Common myeloid progenitor, CD34-positive (primary cell): ENCODE measurements around the gene FAM83C.

Experiments used
- CTCF ChIA-PET: fragments of 350-600 bp; sonication (Branson Sonifier 250); formaldehyde crosslinking; loops from one replicate; lab custom pipeline; 2021; ENCODE audit warnings: antibody characterized with exemption; lab: Charles Lee
- POLR2A ChIA-PET: fragments of 350-600 bp; sonication (Branson Sonifier 250); formaldehyde crosslinking; loops from one replicate; lab custom pipeline; 2021; ENCODE audit warnings: antibody characterized with exemption; lab: Charles Lee
- DNase-seq, 3 donors: peaks; one replicate each; pipeline versions ENCODE4 v3.0.0 to v3.0.0-alpha.2; 2013
- H3K27ac ChIP-seq, 2 experiments: 1 replicate in 1 of 2; 2 replicates in 1 of 2; pipeline ENCODE4 v1.7.0; 2013; ENCODE audit warnings: inconsistent platforms in 2 of 2, low read length in 2 of 2, mild to moderate bottlenecking in 2 of 2, low read depth in 1 of 2, moderate library complexity in 1 of 2; ENCODE audit not compliant: severe bottlenecking in 2 of 2, insufficient read depth in 1 of 2, poor library complexity in 1 of 2
- H3K27me3 ChIP-seq, 5 experiments: replicated peaks in 2 of 5; 1 replicate in 3 of 5; 2 replicates in 2 of 5; pipeline versions ENCODE4 v1.6.1 to v1.7.0; 2013; ENCODE audit warnings: low read length in 4 of 5, mild to moderate bottlenecking in 2 of 5, moderate library complexity in 2 of 5, inconsistent platforms in 1 of 5; ENCODE audit not compliant: insufficient read depth in 5 of 5, control insufficient read depth in 4 of 5
- H3K36me3 ChIP-seq, 4 experiments: 1 replicate in 2 of 4; 2 replicates in 2 of 4; pipeline versions ENCODE4 v1.6.1 to v1.7.0; 2013; ENCODE audit warnings: low read length in 3 of 4, control low read depth in 1 of 4, mild to moderate bottlenecking in 1 of 4; ENCODE audit not compliant: control insufficient read depth in 4 of 4, insufficient read depth in 4 of 4
- H3K4me1 ChIP-seq, 4 experiments: 1 replicate in 3 of 4; 2 replicates in 1 of 4; pipeline versions ENCODE4 v1.6.1 to v1.7.1; 2013; ENCODE audit warnings: low read length in 3 of 4, mild to moderate bottlenecking in 3 of 4, control low read depth in 1 of 4, inconsistent platforms in 1 of 4, moderate library complexity in 1 of 4; ENCODE audit not compliant: control insufficient read depth in 4 of 4, insufficient read depth in 4 of 4; ENCODE audit errors: control extremely low read depth in 1 of 4
- H3K4me3 ChIP-seq, 7 experiments: 1 replicate in 4 of 7; 2 replicates in 3 of 7; pipeline versions ENCODE4 v1.5.1 to v1.7.0; 2013; ENCODE audit warnings: mild to moderate bottlenecking in 7 of 7, low read length in 6 of 7, moderate library complexity in 6 of 7, inconsistent platforms in 2 of 7, low read depth in 2 of 7, control low read depth in 1 of 7; ENCODE audit not compliant: insufficient read depth in 4 of 7, control insufficient read depth in 1 of 7; ENCODE audit errors: extremely low read depth in 1 of 7
- H3K9me3 ChIP-seq, 5 experiments: 1 replicate in 4 of 5; 2 replicates in 1 of 5; pipeline versions ENCODE4 v1.6.1 to v1.7.1; 2013; ENCODE audit warnings: low read length in 4 of 5, mild to moderate bottlenecking in 2 of 5, inconsistent platforms in 1 of 5, low read depth in 1 of 5, moderate library complexity in 1 of 5; ENCODE audit not compliant: control insufficient read depth in 4 of 5, insufficient read depth in 2 of 5; ENCODE audit errors: control extremely low read depth in 1 of 5
- WGBS: methylation state at CpG from one replicate; pipeline ENCODE4 v1.1.5; 2013; ENCODE audit not compliant: insufficient coverage; 5-methylcytosine and 5-hydroxymethylcytosine counted together

Gene FAM83C

GRCh38 chr20:35333606-35334005 is 41.4 kb upstream of the FAM83C start:
- ChIA-PET POLR2A (no interaction called here), CTCF (no interaction called here)
- Histone ChIP-seq H3K27ac (no peak overlapping the region), H3K27me3 (no peaks in the 10 kb centered on the region), H3K36me3 (peaks cover 0 to 3% (median 0%) of the 10 kb centered on the region in 4 experiments), H3K9me3 (no peaks in the 10 kb centered on the region), H3K4me3 (no peak overlapping the region), H3K4me1 (no peaks in the 10 kb centered on the region)
- DNase-seq: no peak
- WGBS: 100% methylated on average over 3 of the region's 4 CpGs

- CTCF ChIA-PET: interaction anchor here (1.2 to 3.9 kb wide), 2 partner anchors 27 to 48 kb away, joined by 3 to 63 read pairs; partner anchors contain the start of gene EIF6
- H3K27ac ChIP-seq: no peak overlapping the region
- no peak overlapping the region for H3K4me3 ChIP-seq
- no peaks in the 10 kb centered on the region for H3K9me3 ChIP-seq
- POLR2A ChIA-PET: interaction anchor here (0.6 to 0.7 kb wide), 2 partner anchors 30 to 347 kb away, joined by 3 read pairs; no protein-coding TSS in a partner anchor
- no peaks in the 10 kb centered on the region for H3K27me3 ChIP-seq
- DNase-seq: no peak
- H3K4me1 ChIP-seq: no peaks in the 10 kb centered on the region
- 90% methylated on average over 4 of the region's 5 CpGs for WGBS
- peaks cover 0 to 6% (median 1%) of the 10 kb centered on the region in 4 experiments for H3K36me3 ChIP-seq
Observed at GRCh38 chr20:35332540-35333200, 40.4 kb upstream of the FAM83C start.

GRCh38 chr20:35329435-35330139 is 37.4 kb upstream of the FAM83C start:
- peaks cover 0 to under 1% (median 0%) of the 10 kb centered on the region in 5 experiments for H3K9me3 ChIP-seq
- peaks cover 0 to 8% (median 2%) of the 10 kb centered on the region in 4 experiments for H3K36me3 ChIP-seq
- H3K27me3 ChIP-seq: no peaks in the 10 kb centered on the region
- DNase-seq: peak; percentile 42 to 70 (median 58)
- WGBS: 75% methylated on average over 3 of the region's 4 CpGs
- peaks cover 0 to 5% (median 0%) of the 10 kb centered on the region in 4 experiments for H3K4me1 ChIP-seq
- no peak overlapping the region for H3K27ac ChIP-seq
- POLR2A ChIA-PET: interaction anchor here (1.0 kb wide), 1 partner anchor 26 kb away, joined by 3 read pairs; no protein-coding TSS in a partner anchor
- no peak overlapping the region for H3K4me3 ChIP-seq
- CTCF ChIA-PET: interaction anchor here (0.5 to 3.9 kb wide), 9 partner anchors 11 to 298 kb away, joined by 3 to 63 read pairs (median 4); no protein-coding TSS in a partner anchor

GRCh38 chr20:35328689-35329088 is 36.5 kb upstream of the FAM83C start:
- no peaks in the 10 kb centered on the region for H3K27me3 ChIP-seq
- H3K36me3 ChIP-seq: peaks cover 0 to 7% (median 2%) of the 10 kb centered on the region in 4 experiments
- POLR2A ChIA-PET: no interaction called here
- no peak overlapping the region for H3K4me3 ChIP-seq
- DNase-seq: no peak
- H3K9me3 ChIP-seq: peaks cover 0 to 1% (median 0%) of the 10 kb centered on the region in 5 experiments
- 100% methylated on average over 2 of the region's 4 CpGs for WGBS
- CTCF ChIA-PET: interaction anchor here (0.9 to 3.9 kb wide), 3 partner anchors 23 to 179 kb away, joined by 3 to 63 read pairs (median 3); no protein-coding TSS in a partner anchor
- H3K27ac ChIP-seq: no peak overlapping the region
- H3K4me1 ChIP-seq: peaks cover 0 to 5% (median 0%) of the 10 kb centered on the region in 4 experiments

- H3K36me3 ChIP-seq: peaks cover 0 to 7% (median 2%) of the 10 kb centered on the region in 4 experiments
- 100% methylated on average over 2 of the region's 3 CpGs for WGBS
- no peak overlapping the region for H3K27ac ChIP-seq
- H3K4me1 ChIP-seq: peaks cover 0 to 5% (median 0%) of the 10 kb centered on the region in 4 experiments
- ChIA-PET POLR2A (no interaction called here), CTCF (interaction anchor here (0.7 kb wide), 1 partner anchor 232 kb away, joined by 3 read pairs; no protein-coding TSS in a partner anchor)
- no peak overlapping the region for H3K4me3 ChIP-seq
- H3K9me3 ChIP-seq: peaks cover 0 to 1% (median 0%) of the 10 kb centered on the region in 5 experiments
- DNase-seq: no peak
- H3K27me3 ChIP-seq: no peaks in the 10 kb centered on the region
Observed at GRCh38 chr20:35328095-35328685, 36.0 kb upstream of the FAM83C start.

- 97% methylated on average over 4 of the region's 4 CpGs for WGBS
- CTCF ChIA-PET: interaction anchor here (0.7 kb wide), 1 partner anchor 233 kb away, joined by 3 read pairs; no protein-coding TSS in a partner anchor
Observed at GRCh38 chr20:35327074-35327976, 35.1 kb upstream of the FAM83C start.

More at GRCh38 chr20:35327074-35327976, 35.1 kb upstream of the FAM83C start:
- DNase-seq: no peak
- H3K27me3 ChIP-seq: no peaks in the 10 kb centered on the region
- H3K27ac ChIP-seq: no peak overlapping the region
- H3K4me1 ChIP-seq: peaks cover 0 to 5% (median 0%) of the 10 kb centered on the region in 4 experiments
- peaks cover 0 to 1% (median 0%) of the 10 kb centered on the region in 5 experiments for H3K9me3 ChIP-seq
- peaks cover 0 to 7% (median 2%) of the 10 kb centered on the region in 4 experiments for H3K36me3 ChIP-seq
- H3K4me3 ChIP-seq: no peak overlapping the region
- POLR2A ChIA-PET: interaction anchor here (0.6 kb wide), 1 partner anchor 424 kb away, joined by 3 read pairs; no protein-coding TSS in a partner anchor
